ENCODE results near the gene KCNMB1. TPM values are rescaled to one million over a fixed set of nuclear protein-coding genes. Genes with fewer than 3 reads are reported as not detected.
"Not testable (repeated sequence)": the region's sequence is repeated elsewhere in the genome, so short reads cannot be mapped to it uniquely, and the experiment has no call there.

The KCNMB1 gene
- total RNA-seq, 1 experiment from 2014 or later: not detected

- CTCF ChIA-PET: no interaction called here
Measured at GRCh38 chr5:170377027-170377426, 12.1 kb downstream of the KCNMB1 start.

GRCh38 chr5:170376526-170376925 is 12.6 kb downstream of the KCNMB1 start:
- ATAC-seq; BruUV-seq (replicated peaks); intact Hi-C loops (cut with micrococcal nuclease); H3K4me1 ChIP-seq (ENCODE audit: insufficient read depth, low read length); H3K9me2 ChIP-seq (replicated peaks; ENCODE audit: low read length); H3K27ac ChIP-seq (ENCODE audit: low read length); CTCF ChIA-PET; H3K9me3 ChIP-seq (ENCODE audit: low read length); H3K4me2 ChIP-seq (ENCODE audit: low read length); H3K79me2 ChIP-seq (ENCODE audit: low read length); DNase-seq; H3K9ac ChIP-seq (ENCODE audit: low read length); H4K20me1 ChIP-seq (ENCODE audit: low read length); POLR2A ChIA-PET (ENCODE audit: unreplicated experiment); H3K36me3 ChIP-seq (ENCODE audit: low read depth, low read length); H3F3A ChIP-seq (ENCODE audit: low read length, unreplicated experiment); H2AFZ ChIP-seq (ENCODE audit: low read length); H3K4me3 ChIP-seq (ENCODE audit: low read length): not testable (repeated sequence)
- peaks cover 14% of the 10 kb centered on the region for H3K27me3 ChIP-seq (ENCODE audit: low read length)

More at GRCh38 chr5:170377027-170377426, 12.1 kb downstream of the KCNMB1 start:
- no peak for DNase-seq
- Histone ChIP-seq H3K9me3 (ENCODE audit: low read length) (no peaks in the 10 kb centered on the region), H3K9ac (ENCODE audit: low read length) (no peak overlapping the region), H3K27me3 (ENCODE audit: low read length) (peaks cover 10% of the 10 kb centered on the region), H2AFZ (ENCODE audit: low read length) (no peak overlapping the region), H3K4me1 (ENCODE audit: insufficient read depth, low read length) (no peaks in the 10 kb centered on the region), H3K4me3 (ENCODE audit: low read length) (no peak overlapping the region), H3K27ac (ENCODE audit: low read length) (no peak overlapping the region), H3K9me2 (replicated peaks; ENCODE audit: low read length) (no peaks in the 10 kb centered on the region), H3F3A (ENCODE audit: low read length, unreplicated experiment) (no peaks in the 10 kb centered on the region), H4K20me1 (ENCODE audit: low read length) (no peaks in the 10 kb centered on the region), H3K4me2 (ENCODE audit: low read length) (no peak overlapping the region), H3K36me3 (ENCODE audit: low read depth, low read length) (no peaks in the 10 kb centered on the region), H3K79me2 (ENCODE audit: low read length) (no peaks in the 10 kb centered on the region)
- no peak for ATAC-seq
- TF ChIP-seq EZH2phosphoT487 (IDR thresholded peaks at IDR 0.05; ENCODE audit: borderline replicate concordance, low read length) (no peak), EZH2 (IDR thresholded peaks at IDR 0.05; ENCODE audit: low read length, unreplicated experiment) (no peak), CTCF (conservative IDR thresholded peaks at IDR 0.05; ENCODE audit: low read depth, low read length) (no peak)
- intact Hi-C loops (cut with micrococcal nuclease): no loop called here
- BruUV-seq (replicated peaks): no TSS peak
- POLR2A ChIA-PET (ENCODE audit: unreplicated experiment): no interaction called here

- no peak overlapping the region for H3K9ac ChIP-seq (ENCODE audit: low read length)
- no TSS peak for BruUV-seq (replicated peaks)
- H3F3A ChIP-seq (ENCODE audit: low read length, unreplicated experiment): no peaks in the 10 kb centered on the region
- DNase-seq (no peak), ATAC-seq (no peak)
- TF ChIP-seq CTCF (conservative IDR thresholded peaks at IDR 0.05; ENCODE audit: low read depth, low read length) (no peak), EZH2 (IDR thresholded peaks at IDR 0.05; ENCODE audit: low read length, unreplicated experiment) (no peak), EZH2phosphoT487 (IDR thresholded peaks at IDR 0.05; ENCODE audit: borderline replicate concordance, low read length) (no peak)
- peaks cover 27% of the 10 kb centered on the region for H3K27me3 ChIP-seq (ENCODE audit: low read length)
- no peak overlapping the region for H3K4me3 ChIP-seq (ENCODE audit: low read length)
- no peaks in the 10 kb centered on the region for H3K36me3 ChIP-seq (ENCODE audit: low read depth, low read length)
- intact Hi-C loops (cut with micrococcal nuclease): no loop called here
- H3K4me1 ChIP-seq (ENCODE audit: insufficient read depth, low read length): no peaks in the 10 kb centered on the region
- H4K20me1 ChIP-seq (ENCODE audit: low read length): no peaks in the 10 kb centered on the region
- no peak overlapping the region for H3K4me2 ChIP-seq (ENCODE audit: low read length)
- H2AFZ ChIP-seq (ENCODE audit: low read length): no peak overlapping the region
- no peak overlapping the region for H3K27ac ChIP-seq (ENCODE audit: low read length)
- no peaks in the 10 kb centered on the region for H3K9me2 ChIP-seq (replicated peaks; ENCODE audit: low read length)
- H3K79me2 ChIP-seq (ENCODE audit: low read length): no peaks in the 10 kb centered on the region
- ChIA-PET POLR2A (ENCODE audit: unreplicated experiment) (no interaction called here), CTCF (no interaction called here)
- H3K9me3 ChIP-seq (ENCODE audit: low read length): no peaks in the 10 kb centered on the region
Measured at GRCh38 chr5:170375283-170375682, 13.9 kb downstream of the KCNMB1 start.

Measured in PC-3 (cell line).